Stimulated activated CD8-positive, alpha-beta memory T cell treated with anti-CD3 and anti-CD28 coated beads, Interleukin-15, amount 100 ng/mL, for 1 hour (primary cell): ENCODE data around the gene DGKG.

Experiments used
- DNase-seq: peaks from one replicate; pipeline ENCODE4 v3.0.0-alpha.2; 2020; ENCODE audit warnings: low read depth

The DGKG gene

GRCh38 chr3:186367631-186368030 lies 5.6 kb upstream of the DGKG start:
- DNase-seq: no peak

- DNase-seq: no peak
These were observed 4.2 kb upstream of the DGKG start for GRCh38 chr3:186366206-186366605.

- no peak for DNase-seq
These were observed 3.4 kb upstream of the DGKG start for GRCh38 chr3:186365202-186365974.

DNA sequence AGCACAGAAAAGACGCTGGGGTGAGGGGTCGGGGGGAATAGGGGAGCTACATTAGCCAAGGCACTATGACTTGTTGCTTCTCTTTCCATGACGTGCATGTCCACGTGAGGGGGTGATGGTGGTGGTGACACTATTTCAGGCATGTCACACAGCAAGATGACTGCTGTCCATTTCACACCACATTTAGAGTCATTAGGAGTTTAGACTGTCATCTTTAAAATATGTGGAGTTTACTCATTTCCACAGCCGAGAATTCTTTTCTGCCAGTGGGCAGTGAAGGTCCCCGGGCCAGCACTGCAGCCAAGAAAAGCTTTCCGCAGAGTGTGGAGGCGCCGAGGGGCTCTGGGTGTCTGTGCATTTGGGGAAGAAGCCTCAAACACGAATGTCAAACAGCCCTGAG lies 954 bp upstream of the DGKG start:
- DNase-seq: no peak

GRCh38 chr3:186362537-186362842 lies 456 bp upstream of the DGKG start:
- DNase-seq: no peak

GRCh38 chr3:186361246-186361761 lies 730 bp downstream of the DGKG start:
- DNase-seq: no peak

DNA sequence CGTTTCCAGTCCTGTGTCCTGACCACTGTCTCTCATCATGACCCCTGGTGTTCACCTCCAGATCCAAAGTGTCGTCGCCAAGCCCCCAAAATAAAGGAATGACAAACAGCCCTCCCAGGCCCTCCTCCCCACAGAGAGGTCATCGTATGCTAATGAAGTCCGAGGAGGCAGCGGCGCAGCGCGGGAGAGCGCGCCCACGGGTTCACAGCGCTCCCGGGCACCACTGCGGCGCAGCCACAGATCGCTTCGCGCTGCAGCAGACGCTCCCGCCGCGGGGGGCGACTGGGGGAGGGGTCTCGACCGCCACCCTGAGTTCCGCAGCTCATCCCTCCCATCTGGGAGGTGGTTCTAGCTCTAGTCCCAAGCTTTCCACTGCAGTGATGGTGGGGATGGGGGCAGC lies 1.3 kb downstream of the DGKG start:
- DNase-seq: no peak

- no peak for DNase-seq
These were observed 3.0 kb downstream of the DGKG start for GRCh38 chr3:186359078-186359477.

GRCh38 chr3:186356152-186356551 lies 5.9 kb downstream of the DGKG start:
- no peak for DNase-seq

GRCh38 chr3:186354100-186354499 lies 7.9 kb downstream of the DGKG start:
- DNase-seq: no peak

DNA sequence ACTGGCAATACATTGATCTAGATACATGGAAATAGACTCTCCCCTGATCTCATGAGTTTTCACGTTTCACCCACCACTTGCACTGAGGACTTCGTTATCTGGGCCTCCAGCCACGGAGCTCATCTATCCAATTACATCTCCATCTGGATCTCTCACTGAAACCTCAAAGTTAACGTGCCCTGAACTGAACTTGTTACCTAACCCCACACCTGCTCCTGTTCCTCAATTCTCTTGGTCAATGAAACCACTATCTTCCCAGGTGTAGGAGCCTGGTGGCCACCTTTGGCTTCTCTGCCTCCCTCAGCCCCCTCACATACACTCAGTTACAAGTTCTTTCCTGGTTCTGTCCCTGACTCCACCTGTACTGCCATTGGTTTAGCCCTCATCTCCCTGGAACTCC lies 9.7 kb downstream of the DGKG start:
- DNase-seq: no peak

DNA sequence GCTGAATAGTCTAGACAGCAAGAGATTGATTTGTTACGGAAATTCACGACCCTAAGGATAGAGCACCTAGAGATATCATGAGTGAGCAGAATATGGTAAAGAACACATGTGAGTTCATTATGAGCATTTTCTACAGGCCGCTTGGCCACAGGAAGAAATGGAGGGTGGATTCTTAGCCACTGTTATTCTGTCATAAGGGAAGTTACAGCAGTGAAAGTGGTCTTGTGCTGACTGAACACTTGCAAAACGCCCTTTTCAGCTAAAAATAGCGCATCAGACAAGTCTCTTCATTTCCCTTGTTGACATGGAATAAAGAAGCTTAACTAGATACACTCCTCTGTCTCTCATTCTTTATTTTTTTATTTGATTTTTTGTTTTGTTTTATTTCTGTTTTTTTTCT lies 19.8 kb downstream of the DGKG start:
- DNase-seq: no peak

DNA sequence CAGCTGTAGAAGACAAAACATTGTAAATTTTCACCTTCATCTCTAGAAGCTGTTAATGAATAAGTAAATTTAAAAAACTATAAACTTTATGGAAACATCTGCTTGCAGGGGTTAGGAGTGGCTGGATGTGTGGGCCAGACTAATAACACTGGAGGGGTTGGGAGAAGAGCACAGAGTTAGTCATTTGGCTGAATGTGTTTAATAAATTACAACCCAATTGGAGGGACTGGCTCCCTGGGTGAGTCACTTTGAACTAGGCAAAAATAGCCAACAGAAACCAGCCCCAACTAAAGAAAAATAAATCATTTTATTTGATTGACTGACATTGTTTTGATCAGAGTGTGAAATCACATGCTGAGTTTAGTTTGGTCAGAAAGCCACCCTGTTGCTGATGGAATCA lies 21.8 kb downstream of the DGKG start:
- DNase-seq: no peak

DNA sequence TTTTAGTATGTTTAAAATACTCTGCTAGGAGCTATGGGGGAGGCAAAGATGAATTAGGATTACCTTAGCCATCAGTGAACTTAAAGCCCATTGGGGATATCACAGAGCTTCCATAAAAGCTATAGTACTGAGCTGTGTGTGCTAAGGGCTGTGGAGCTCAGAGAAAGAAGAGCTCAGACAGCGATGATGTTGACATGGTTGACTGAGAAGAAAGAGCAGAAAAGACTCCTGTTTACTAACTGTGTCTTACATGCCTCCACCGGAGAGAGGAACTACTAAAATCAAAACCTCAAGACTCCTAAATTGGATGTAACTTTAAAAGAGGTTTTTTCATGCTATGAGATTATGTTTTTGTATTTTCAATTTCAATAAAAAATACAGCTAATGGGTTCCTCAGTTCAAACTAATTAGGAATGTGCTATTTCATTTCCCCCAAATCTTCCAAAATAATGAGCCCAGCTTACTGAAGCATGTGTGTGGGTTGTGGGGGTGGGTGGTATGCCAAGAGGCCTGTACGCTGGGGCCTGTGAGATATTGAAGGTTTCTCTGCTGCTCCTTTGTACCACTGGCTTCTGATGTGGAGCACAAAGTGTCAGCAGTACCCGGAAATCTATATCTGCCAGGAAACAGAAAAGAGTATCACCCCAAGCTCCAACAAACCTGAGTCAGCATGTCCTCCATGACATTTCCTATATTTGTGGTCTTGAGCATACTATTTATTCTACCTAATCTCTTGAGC lies 22.7 kb downstream of the DGKG start:
- no peak for DNase-seq

- no peak for DNase-seq
These were observed 28.8 kb downstream of the DGKG start for GRCh38 chr3:186333256-186333655.

DNA sequence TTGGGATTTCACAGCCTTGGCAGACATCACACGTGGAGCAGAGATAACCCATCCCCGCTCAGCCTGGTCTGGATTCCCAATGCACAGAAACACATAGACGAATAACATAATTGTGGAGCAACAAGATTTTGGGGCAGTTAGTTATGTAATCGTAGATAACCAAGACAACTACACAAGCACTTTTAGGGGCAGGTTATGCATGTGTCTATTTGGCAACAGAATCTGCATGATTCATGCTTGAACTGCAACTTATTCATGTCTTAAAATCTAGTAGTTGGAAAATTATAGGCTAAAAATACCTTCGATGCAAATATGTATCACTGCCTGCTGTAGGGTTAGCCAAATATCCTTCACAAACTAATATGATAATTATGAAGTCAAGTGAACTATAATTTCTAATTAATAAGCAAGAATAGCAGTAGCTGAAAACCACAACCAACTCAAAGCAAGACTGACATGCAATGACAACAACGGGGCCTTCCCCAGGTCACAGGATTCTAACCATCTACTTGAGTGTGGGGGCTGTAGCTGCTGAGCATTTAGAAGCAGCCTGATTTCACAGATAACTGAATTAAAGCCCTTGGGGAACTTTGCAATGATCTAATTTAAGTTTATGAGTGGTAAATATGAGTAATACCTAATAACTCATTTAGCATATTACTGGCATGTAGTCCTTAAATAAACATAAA lies 31.1 kb downstream of the DGKG start:
- no peak for DNase-seq

DNA sequence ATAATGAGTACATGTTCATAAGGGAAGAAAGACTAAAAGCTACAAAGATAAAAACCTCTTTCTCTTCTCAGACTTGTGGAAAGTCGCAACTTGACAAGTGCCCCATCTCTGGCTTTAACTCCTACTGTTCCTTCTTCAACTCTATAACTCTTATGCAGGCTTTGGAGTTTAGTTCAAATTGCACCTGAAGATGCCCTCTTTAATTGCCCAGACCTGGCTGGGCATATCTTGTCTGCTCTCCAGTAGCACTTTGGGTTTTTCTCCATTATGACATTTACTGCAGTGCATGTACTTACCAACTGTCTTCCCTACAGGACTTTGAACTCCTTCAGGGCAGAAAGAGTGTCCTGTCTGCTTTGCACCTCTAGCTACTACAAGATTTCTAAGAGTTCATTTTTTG lies 32.4 kb downstream of the DGKG start:
- DNase-seq: no peak

GRCh38 chr3:186327912-186328487 lies 34.0 kb downstream of the DGKG start:
- no peak for DNase-seq

DNA sequence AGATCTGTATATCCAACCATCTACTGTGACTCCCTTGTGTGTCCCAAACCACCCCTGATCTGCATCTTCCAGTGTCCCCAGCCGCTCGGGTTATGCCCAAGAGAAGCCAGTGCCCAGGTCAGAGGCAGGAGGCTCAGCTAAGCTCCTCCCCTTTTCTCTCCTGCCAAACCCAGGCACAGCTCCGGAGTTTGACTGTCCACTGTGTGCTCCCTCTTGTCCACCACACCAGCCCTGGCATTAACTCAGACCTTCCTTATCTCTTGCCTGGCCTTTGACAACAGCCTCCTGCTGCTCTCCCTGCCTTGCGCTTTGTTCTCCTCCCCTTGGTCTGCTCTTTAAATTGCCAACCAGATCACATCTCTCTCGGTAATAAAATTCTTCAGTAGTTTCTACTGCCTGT lies 39.3 kb downstream of the DGKG start:
- DNase-seq: no peak

GRCh38 chr3:186321746-186322145 lies 40.3 kb downstream of the DGKG start:
- DNase-seq: no peak

GRCh38 chr3:186320862-186321568 lies 41.0 kb downstream of the DGKG start:
- DNase-seq: no peak

- DNase-seq: no peak
These were observed 42.1 kb downstream of the DGKG start for GRCh38 chr3:186319945-186320344.
